GM21786 (cell line): ENCODE results near the gene RIMKLA.
A peak's percentile ranks its signal among the peaks of the same experiment; 100 is the strongest.

Experiments used
- ATAC-seq: cut with Tn5 transposase; IDR thresholded peaks from one replicate; pipeline ENCODE4 v1.9.1; 2021; ENCODE audit not compliant: unreplicated experiment

Gene RIMKLA

DNA sequence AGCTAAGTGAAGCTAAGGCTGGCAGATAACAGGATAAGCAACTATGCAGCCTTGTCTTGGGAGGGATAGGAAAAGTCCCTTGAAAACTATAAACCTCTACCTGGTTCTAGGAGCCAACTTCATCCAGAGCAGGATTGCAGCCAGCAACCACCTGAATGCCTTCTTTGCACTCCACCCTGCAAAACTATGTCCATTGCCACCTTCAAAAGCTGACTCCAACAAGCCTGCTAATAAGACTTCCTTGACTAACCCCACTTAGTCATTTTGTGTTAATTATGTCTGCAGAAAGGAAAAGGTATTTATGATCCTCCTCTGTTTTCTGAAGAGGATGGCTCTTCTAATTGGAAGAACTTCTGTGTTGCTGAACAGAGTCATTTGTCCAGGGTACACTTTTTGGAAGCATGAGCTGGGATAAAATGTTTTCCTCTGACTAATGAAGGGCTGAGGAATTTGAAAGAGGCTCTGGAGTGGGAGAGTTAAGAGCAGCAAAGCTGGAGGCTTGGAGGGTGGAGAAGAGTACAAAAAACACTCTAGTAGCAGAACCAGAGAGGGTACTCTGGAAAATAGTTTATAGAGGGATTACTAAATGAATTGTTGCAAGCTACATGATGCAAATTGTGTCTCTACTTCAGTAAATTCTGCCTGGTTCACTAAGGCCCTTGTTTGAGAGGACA, 9.6 kb upstream of the RIMKLA start:
- ATAC-seq = no peak

- no peak for ATAC-seq
These were observed 7.8 kb upstream of the RIMKLA start for GRCh38 chr1:42372796-42373195.

- ATAC-seq = peak; percentile 28
These were observed 602 bp upstream of the RIMKLA start for GRCh38 chr1:42379794-42380585.

- ATAC-seq = no peak
These were observed 685 bp downstream of the RIMKLA start for GRCh38 chr1:42381280-42381673.

DNA sequence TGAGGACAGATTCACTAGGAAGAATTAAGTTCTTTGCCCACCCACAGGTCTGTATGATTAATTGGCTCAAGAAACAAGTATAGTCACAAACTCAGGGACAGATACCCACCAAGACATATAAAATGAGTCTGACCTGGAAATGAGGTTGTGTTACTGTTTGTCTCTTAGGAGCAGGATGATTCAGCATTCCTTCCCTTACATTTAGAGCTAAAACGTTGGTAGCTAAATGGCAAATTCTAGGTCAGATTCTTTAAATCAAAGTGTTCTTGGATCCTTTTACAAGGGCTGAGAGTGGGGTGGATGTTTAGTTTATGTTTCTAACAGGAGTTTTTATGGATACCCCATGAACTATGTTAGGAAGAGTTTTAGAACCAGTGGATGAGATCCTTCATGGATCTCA, 4.7 kb downstream of the RIMKLA start:
- no peak for ATAC-seq

DNA sequence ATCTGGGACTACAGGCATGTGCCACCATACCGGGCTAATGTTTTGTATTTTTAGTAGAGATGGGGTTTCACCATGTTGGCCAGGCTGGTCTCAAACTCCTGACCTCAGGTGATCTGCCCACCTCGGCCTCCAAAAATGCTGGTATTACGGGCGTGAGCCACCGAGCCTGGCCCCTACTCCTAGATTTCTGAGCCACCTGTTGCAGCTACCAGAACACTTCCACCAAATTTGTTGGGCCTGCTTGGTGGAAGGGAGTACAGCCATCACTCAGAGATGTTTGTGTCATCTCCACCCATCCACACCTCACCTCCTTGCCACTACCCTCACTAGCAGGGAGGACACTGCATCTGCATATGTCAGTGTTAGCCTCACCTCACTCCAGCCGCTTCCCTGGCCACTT, 5.5 kb downstream of the RIMKLA start:
- ATAC-seq = no peak

- no peak for ATAC-seq
These were observed 11.7 kb downstream of the RIMKLA start for GRCh38 chr1:42392255-42392654.

DNA sequence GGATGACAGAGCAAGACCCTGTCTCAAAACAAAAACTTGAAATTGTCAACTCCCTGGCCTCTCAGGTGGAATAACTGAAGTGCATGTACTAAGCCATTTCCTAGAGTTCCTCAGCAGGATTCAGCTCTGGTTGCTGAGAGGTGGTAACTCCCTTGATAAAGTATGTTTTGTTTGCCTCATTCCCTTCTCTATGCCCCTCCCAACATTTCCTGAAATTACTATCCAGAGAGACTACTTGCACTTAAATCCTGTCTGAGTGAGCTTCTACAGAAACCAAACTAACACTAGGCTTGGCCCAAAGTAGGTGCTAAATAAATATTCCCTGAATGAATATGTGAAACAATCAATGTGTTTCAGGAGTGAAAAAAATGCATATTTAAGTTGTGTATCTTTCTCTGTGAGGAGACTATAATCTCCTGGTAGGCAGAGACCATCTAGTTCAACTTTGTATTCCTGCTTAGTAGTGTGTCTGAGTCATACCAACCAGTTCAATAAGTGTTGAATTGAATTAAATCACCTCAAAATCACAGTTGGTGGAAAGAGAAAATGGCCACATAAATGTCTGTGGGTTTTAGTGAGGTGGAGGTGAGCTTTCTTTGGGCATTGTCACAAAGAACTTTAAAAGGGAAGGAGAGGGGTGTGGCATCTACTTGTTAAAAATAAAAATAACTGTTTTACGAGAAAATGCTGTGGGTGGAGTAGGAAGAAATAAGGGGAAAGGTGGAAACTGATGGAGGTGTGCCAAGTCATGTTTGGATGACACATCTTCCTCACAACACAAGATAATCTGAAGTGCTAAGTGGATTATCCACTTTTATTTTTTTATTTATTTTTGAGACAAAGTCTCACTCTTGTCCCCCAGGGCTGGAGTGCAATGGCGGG, 12.6 kb downstream of the RIMKLA start:
- ATAC-seq = no peak

DNA sequence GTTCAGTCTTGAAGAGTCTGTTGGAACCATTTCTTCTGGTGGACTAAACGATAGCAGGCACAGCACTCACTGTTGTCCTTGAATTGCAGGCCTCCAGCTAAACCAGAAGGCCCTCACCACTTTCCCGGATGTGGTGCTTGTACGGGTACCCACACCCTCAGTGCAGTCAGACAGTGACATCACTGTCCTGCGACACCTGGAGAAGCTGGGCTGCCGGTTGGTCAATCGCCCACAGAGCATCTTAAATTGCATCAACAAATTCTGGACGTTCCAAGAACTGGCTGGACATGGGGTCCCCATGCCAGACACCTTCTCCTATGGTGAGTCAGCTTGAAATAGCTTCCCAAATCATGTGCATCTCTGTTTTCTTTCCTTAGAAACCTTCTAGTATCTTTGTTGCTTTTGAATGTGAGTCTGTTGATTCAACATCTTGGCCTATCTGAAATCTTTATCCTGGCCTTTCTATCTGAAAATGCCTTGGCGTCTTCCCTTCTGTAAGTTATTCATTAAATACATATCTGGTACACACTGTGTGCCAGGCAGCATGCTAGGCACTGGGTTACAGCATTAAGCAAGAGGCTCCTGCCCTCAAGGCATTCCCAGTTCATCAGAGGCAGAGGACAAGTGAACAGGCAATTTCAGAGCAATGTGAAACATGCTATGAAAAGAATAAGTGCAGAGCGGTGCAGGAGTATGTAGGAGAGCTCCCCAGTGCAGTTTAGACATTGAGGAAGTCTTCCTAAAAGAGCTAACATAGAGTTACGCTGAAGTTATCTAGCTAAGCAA, 18.9 kb downstream of the RIMKLA start:
- ATAC-seq = no peak

GRCh38 chr1:42403880-42404400, 23.3 kb downstream of the RIMKLA start:
- ATAC-seq = no peak

DNA sequence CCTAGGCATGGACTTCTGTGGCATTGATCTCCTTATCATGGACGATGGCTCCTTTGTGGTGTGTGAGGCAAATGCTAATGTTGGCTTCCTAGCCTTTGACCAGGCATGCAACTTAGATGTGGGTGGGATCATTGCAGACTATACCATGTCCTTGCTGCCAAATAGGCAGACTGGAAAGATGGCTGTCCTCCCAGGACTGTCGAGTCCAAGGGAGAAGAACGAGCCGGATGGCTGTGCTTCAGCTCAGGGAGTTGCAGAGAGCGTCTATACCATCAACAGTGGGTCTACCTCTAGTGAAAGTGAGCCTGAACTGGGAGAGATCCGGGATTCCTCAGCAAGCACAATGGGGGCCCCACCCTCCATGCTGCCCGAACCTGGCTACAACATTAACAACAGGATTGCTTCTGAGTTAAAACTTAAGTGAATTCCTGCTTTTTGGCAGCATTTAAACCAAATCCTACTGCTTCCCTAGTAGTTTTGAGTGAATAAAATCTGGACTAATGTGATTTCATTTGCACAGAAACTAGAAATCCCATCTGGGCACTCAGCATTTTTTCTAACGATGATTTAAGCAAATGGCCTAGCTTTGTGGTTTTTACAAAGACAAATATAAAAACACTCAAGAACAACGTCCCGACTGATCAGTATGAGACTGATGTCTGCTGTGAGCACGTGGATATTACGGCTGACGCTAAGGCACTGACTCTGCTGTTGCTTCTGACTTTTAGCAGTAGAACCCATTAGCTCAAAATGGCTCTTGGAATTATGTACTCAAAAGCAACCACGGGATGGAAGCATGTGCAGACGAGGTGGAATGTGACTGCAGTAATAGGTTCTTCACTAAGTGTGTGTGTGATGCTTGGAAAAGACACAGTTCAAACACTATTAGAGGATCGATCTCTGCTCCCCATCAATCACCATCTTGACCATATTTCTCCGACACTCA, 34.2 kb downstream of the RIMKLA start:
- ATAC-seq = no peak

GRCh38 chr1:42417166-42417565, 36.6 kb downstream of the RIMKLA start:
- ATAC-seq = no peak

GRCh38 chr1:42418516-42418915, 37.9 kb downstream of the RIMKLA start:
- no peak for ATAC-seq

GRCh38 chr1:42419126-42419821, 38.7 kb downstream of the RIMKLA start:
- no peak for ATAC-seq

GRCh38 chr1:42420121-42420520, 39.5 kb downstream of the RIMKLA start:
- no peak for ATAC-seq

- ATAC-seq = no peak
These were observed 40.5 kb downstream of the RIMKLA start for GRCh38 chr1:42420911-42421585.

- no peak for ATAC-seq
These were observed 42.1 kb downstream of the RIMKLA start for GRCh38 chr1:42422737-42423136.

GRCh38 chr1:42423681-42424080, 43.1 kb downstream of the RIMKLA start:
- ATAC-seq = no peak
